GM12801 (cell line): ENCODE measurements around the gene PRDM2.

Source experiments
- TF ChIP-seq, protein P1 (sequence below): IDR thresholded peaks from one replicate; pipeline ENCODE4 v1.5.1; 2011; ENCODE audit warnings: control low read depth; ENCODE audit not compliant: insufficient read length; ENCODE audit errors: extremely low read depth

Gene PRDM2

DNA sequence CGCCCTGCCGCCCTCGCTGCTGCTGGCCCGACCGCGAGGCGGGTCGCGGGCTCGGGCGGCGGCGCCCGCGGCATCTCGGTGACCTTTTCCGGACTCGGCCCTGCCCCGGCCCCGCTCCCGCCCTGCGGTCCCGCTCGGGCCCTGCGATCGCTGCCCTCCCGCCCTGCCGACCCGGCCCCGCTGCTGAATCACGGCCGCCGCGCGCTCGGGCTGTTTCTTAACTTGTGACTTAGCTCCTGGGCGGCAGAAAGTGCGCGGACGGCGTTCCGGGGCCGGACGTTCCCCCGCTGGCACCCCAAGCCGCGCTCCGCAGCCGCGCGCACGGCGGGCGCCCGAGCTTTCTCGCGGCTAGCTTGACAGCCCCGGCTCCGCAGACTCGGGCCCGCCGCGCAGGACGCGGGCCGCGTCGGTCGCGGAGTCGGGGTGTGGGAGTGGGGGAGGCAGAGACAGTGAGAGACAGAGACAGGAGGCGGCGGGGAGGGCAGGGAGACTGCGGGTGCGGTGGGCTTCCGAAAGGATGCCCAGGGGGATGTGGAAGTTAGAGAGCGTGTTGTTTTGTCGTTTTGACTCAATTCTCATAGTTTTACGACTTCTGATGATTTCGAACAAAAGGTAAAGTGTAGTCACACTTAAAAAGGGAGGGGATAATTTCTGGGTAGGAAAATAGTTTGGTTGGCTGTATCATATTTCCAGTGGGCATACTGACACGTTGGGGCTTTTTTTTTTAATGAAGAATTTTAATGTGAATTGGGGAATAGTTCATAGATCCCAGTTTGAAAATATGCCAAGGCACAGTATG is 49.8 kb downstream of the PRDM2 start:
- TF ChIP-seq, protein P1, sequence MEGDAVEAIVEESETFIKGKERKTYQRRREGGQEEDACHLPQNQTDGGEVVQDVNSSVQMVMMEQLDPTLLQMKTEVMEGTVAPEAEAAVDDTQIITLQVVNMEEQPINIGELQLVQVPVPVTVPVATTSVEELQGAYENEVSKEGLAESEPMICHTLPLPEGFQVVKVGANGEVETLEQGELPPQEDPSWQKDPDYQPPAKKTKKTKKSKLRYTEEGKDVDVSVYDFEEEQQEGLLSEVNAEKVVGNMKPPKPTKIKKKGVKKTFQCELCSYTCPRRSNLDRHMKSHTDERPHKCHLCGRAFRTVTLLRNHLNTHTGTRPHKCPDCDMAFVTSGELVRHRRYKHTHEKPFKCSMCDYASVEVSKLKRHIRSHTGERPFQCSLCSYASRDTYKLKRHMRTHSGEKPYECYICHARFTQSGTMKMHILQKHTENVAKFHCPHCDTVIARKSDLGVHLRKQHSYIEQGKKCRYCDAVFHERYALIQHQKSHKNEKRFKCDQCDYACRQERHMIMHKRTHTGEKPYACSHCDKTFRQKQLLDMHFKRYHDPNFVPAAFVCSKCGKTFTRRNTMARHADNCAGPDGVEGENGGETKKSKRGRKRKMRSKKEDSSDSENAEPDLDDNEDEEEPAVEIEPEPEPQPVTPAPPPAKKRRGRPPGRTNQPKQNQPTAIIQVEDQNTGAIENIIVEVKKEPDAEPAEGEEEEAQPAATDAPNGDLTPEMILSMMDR, result no peak

DNA sequence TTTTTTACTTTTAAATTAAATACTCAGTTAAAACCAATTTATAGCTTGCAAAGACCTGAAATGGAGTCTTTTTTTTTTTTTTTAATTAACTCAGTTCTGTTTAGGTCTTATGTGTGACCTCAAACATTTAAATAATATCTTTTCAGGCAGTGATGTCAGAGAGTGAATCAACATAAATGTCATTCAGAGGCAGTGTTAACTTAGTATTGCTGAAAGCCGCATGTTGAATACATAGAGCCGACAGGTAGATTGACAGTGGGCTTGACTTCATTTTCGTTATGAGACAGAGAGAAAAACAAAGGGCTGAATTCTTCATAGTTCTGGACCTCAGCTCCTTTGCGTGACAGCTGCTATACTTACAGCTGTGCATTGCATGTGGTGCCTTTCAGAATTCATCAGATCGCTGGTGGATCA is 51.5 kb downstream of the PRDM2 start:
- TF ChIP-seq, protein P1, result no peak

DNA sequence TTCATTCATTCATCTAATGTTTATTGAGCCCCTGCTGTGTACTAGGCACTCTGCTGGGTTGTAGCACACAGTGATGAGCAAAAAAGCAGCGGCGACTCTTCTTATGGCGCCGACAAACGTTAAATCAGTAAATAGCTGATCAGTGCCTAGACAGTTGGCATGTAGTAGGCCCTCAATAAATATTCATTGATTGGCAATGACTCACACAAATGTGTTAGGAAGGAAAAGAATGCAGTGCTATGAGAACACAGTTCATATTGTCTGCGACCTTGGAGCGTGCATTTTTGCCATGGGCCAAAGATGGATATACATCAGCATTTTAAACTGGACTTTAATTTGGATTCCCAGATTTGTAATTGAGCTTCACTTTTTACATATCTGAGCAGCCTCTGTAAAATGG is 52.0 kb downstream of the PRDM2 start:
- TF ChIP-seq, protein P1, result no peak

DNA sequence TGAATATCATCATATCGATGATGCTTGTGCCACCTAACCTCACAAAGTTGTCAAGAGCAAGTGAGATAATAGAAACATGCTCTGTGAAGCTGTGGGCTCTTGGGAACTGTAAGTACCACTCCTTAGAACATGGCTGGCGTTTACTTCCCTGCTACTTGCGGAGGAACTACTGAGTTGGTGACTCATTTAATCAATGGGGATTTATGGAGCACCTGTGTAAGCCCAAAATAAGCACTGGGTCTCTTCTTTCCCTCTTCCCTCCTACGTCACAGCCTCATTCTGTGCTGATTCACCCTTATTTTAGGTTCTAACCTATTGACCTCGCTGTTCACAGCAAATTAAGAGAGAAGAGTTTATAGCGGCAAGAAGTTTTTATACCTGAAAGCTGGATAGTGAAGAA is 52.9 kb downstream of the PRDM2 start:
- TF ChIP-seq, protein P1, result no peak

DNA sequence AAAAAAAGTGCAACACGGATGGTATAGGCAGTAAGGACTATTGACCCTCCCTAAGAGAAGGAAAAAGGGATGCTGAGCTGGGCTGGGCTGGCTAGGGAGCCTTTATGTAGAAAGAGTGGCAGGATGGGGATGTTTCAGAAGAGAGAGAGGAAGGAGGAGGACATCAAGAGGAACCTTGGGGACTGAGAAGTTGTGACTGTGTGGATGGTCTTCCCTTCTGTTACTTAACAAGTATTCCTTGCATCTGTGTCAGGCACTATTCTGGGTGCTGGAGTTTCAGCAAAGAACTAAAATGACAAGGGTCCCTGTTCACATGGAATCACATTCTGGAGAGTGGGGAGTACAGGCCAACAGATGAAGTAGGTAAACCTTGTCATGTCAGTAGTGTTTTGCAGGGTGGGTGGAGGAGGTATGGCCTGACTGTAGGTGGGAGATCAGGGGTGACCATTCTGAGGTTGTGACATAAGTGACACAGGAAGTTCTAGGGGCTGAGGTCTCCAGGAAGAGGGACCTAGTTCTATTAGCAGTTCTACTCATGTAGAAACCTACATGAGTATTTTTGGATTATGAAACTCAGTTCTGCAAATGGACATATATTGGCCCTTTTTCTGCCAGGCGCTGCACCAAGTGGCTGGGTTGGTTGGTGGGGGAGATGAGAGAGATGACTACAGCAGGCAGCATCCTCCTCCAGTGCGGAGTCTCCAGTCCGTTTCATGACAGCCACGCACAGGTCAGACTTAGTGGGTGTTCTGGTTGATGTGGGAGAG is 53.8 kb downstream of the PRDM2 start:
- TF ChIP-seq, protein P1, result no peak

DNA sequence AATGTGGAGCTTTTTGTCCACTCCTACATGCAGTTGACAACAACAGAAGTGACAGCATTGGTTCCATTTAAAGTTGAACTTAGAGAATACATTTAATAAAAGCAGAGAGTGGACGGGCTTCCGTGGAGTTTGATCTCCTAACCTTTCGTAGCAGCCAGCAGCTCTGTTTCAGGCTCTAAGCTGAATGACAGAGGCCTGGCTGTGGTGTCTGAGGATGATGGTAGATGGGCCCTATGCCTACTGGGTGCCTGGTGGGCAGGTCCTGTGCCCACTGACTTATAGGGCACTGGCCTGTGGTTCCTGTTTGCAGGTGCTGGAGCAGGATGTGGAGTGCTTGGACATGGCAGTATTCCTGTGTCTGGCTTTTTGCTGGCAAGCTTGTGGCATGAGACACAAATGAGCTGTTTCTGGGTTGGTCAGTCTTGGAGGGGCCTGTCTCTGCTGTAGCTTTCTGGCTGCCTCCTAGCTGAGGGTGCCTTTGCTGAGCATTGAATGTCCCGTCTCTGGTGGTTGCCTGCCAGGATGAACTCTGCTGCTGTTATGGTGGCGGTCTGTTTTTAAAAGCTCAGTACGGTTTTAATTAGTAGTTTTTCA is 54.6 kb downstream of the PRDM2 start:
- TF ChIP-seq, protein P1, result no peak

DNA sequence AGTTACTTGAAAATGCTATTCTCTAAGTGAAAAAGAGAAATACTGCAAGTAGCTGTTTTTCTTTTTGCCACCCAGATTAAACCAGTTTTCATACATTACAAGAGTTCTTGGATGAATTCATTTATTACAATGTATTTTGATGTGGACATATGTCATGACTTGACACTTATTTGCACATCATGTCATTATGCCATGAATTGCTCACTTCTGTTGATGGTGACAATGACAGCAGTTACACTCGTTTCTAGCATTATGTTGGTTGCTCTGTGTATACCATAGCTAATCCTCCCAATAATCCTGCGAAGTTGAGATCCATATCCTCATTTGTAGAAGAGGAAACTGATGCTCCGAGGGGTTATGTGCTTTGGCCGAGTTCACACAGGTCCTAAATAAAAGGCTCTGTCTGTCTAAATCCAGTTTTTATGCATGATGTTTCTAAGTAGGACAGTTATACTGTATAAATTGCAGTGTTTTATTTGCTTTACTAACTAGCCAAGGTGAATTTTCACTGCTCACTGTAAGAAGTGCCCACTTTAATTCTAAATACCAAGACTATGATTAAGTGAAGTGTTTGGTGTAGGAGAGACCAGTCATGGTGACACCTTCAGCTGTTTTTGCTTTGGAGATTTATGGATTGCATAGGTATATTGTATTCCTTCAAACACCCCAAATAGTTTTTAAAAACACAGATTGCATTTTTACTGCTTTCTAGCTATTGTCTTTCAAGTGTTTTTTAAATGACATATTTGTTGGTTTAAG is 56.7 kb downstream of the PRDM2 start:
- TF ChIP-seq, protein P1, result no peak
